ENCODE results near the gene KRT9. TPM values are rescaled to one million over a fixed set of nuclear protein-coding genes. Genes with fewer than 3 reads are reported as not detected.
A peak's percentile ranks its signal among the peaks of the same experiment; 100 is the strongest.
"Not testable (repeated sequence)": the region's sequence is repeated elsewhere in the genome, so short reads cannot be mapped to it uniquely, and the experiment has no call there.

Gene KRT9
- total RNA-seq, 1 donor from 2014 or later = not detected

- TF ChIP-seq, protein P1, sequence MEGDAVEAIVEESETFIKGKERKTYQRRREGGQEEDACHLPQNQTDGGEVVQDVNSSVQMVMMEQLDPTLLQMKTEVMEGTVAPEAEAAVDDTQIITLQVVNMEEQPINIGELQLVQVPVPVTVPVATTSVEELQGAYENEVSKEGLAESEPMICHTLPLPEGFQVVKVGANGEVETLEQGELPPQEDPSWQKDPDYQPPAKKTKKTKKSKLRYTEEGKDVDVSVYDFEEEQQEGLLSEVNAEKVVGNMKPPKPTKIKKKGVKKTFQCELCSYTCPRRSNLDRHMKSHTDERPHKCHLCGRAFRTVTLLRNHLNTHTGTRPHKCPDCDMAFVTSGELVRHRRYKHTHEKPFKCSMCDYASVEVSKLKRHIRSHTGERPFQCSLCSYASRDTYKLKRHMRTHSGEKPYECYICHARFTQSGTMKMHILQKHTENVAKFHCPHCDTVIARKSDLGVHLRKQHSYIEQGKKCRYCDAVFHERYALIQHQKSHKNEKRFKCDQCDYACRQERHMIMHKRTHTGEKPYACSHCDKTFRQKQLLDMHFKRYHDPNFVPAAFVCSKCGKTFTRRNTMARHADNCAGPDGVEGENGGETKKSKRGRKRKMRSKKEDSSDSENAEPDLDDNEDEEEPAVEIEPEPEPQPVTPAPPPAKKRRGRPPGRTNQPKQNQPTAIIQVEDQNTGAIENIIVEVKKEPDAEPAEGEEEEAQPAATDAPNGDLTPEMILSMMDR (IDR thresholded peaks at IDR 0.05) = no peak
- H3K27ac ChIP-seq = peak overlapping the region in 1 of 2 donors; percentile 51
- no peaks in the 10 kb centered on the region for H3K27me3 ChIP-seq
- no peak for DNase-seq (ENCODE audit: low spot score in 2 of 2)
- no peaks in the 10 kb centered on the region for H3K9me3 ChIP-seq
- intact Hi-C loops (cut with DNase I) = no loop called here
- no peak overlapping the region for H3K4me3 ChIP-seq
- no peaks in the 10 kb centered on the region for H3K4me1 ChIP-seq
- H3K36me3 ChIP-seq = no peaks in the 10 kb centered on the region
Measured at GRCh38 chr17:41613277-41614082, 41.6 kb upstream of the KRT9 start.

GRCh38 chr17:41612376-41613160 lies 40.7 kb upstream of the KRT9 start, which contains the start of gene KRT16:
Gene KRT16 (minus strand): TSS chr17:41612767. CDS start chr17:41612688, 79 bp downstream.
- intact Hi-C loops (cut with DNase I); H3K36me3 ChIP-seq; H3K27me3 ChIP-seq; H3K4me3 ChIP-seq; H3K4me1 ChIP-seq; H3K9me3 ChIP-seq: not testable (repeated sequence)
- peak in 1 of 2 donors; percentile 74 for DNase-seq (ENCODE audit: low spot score in 2 of 2)
- peak within 1 kb of the TSS; percentile 34 to 57 for H3K27ac ChIP-seq

- Histone ChIP-seq H3K4me1 (no peaks in the 10 kb centered on the region), H3K4me3 (no peak overlapping the region), H3K27ac (no peak overlapping the region), H3K36me3 (no peaks in the 10 kb centered on the region), H3K27me3 (no peaks in the 10 kb centered on the region), H3K9me3 (peaks cover 0 to 11% of the 10 kb centered on the region in 2 donors)
- TF ChIP-seq, protein P1 (IDR thresholded peaks at IDR 0.05) = no peak
- DNase-seq (ENCODE audit: low spot score in 2 of 2) = no peak
- intact Hi-C loops (cut with DNase I) = no loop called here
Measured at GRCh38 chr17:41610965-41611640, 39.2 kb upstream of the KRT9 start.

- H3K36me3 ChIP-seq; H3K4me1 ChIP-seq; H3K27ac ChIP-seq; H3K4me3 ChIP-seq; H3K27me3 ChIP-seq; DNase-seq (ENCODE audit: low spot score in 2 of 2); intact Hi-C loops (cut with DNase I): not testable (repeated sequence)
- peaks cover 0 to 11% of the 10 kb centered on the region in 2 donors for H3K9me3 ChIP-seq
Measured at GRCh38 chr17:41610061-41610517, 38.2 kb upstream of the KRT9 start.

DNA sequence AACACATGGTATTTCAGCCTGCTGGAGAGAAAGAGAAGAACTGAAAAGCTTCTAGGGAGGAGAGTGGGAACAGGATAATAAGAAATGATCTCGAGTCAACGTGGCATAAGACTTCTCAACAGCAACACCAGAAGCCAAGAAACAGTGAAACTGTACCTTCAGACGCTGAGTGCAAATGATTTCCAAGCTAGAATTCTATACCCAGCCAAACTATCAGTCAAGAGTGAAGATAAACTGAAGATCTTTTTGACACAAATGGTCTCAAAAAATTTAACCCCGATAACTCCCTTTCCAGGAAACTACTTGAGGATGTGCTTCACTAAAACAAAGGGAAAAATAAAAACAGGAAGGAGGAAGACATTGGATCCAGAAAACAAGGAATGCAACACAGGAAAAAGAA lies 35.1 kb upstream of the KRT9 start:
- H3K9me3 ChIP-seq = peaks cover 0 to 11% of the 10 kb centered on the region in 2 donors
- H3K27me3 ChIP-seq; H3K36me3 ChIP-seq; DNase-seq (ENCODE audit: low spot score in 2 of 2); H3K27ac ChIP-seq; intact Hi-C loops (cut with DNase I); H3K4me3 ChIP-seq; H3K4me1 ChIP-seq: not testable (repeated sequence)

- DNase-seq (ENCODE audit: low spot score in 2 of 2) = no peak
- H3K27me3 ChIP-seq = no peaks in the 10 kb centered on the region
- peaks cover 0 to 11% of the 10 kb centered on the region in 2 donors for H3K9me3 ChIP-seq
- H3K4me1 ChIP-seq = no peaks in the 10 kb centered on the region
- no peak overlapping the region for H3K27ac ChIP-seq
- no peak overlapping the region for H3K4me3 ChIP-seq
- no peaks in the 10 kb centered on the region for H3K36me3 ChIP-seq
- intact Hi-C loops (cut with DNase I) = no loop called here
- TF ChIP-seq, protein P1 (IDR thresholded peaks at IDR 0.05) = no peak
Measured at GRCh38 chr17:41602524-41602923, 30.7 kb upstream of the KRT9 start.

All from ascending aorta (tissue), 2 donors.